Chondrocyte (in vitro differentiated cells): Measurements from ENCODE around the gene ACHE. TPM values are rescaled to one million over a fixed set of nuclear protein-coding genes. Genes with fewer than 3 reads are reported as not detected.
"Not testable (repeated sequence)": the region's sequence is repeated elsewhere in the genome, so short reads cannot be mapped to it uniquely, and the experiment has no call there.

Experiments
- DNase-seq: peaks from one replicate; pipeline ENCODE4 v3.0.0; 2021; ENCODE audit warnings: mixed read lengths, low spot score
- H3K27ac Mint-ChIP-seq: one replicate; pipeline ENCODE4 v1.8.0; 2021; ENCODE audit warnings: mild to moderate bottlenecking, moderate library complexity, mixed read lengths; ENCODE audit not compliant: unreplicated experiment
- H3K27me3 Mint-ChIP-seq: 2 replicates; pipeline ENCODE4 v1.8.0; 2021; ENCODE audit warnings: low read depth, mixed read lengths
- H3K36me3 Mint-ChIP-seq: 2 replicates; pipeline ENCODE4 v1.8.0; 2021; ENCODE audit warnings: low read depth, mixed read lengths
- H3K4me1 Mint-ChIP-seq: 2 replicates; pipeline ENCODE4 v1.8.0; 2021; ENCODE audit warnings: low read depth, mild to moderate bottlenecking, mixed read lengths
- H3K4me3 Mint-ChIP-seq: one replicate; pipeline ENCODE4 v1.8.0; 2021; ENCODE audit warnings: mild to moderate bottlenecking, moderate library complexity, mixed read lengths; ENCODE audit not compliant: unreplicated experiment
- H3K9me3 Mint-ChIP-seq: 2 replicates; pipeline ENCODE4 v1.8.0; 2021; ENCODE audit warnings: low read depth, mixed read lengths
- CTCF ChIP-seq: fragments of 200-600 bp; sonication (generic); IDR thresholded peaks from 2 replicates; pipeline ENCODE4 v1.5.0; 2021; ENCODE audit warnings: antibody characterized with exemption, mild to moderate bottlenecking, moderate library complexity
- total RNA-seq: library from RNA; stranded (reverse); gene quantifications from 3 replicates; pipeline ENCODE4 v1.2.1, GENCODE V29; 2021

The ACHE gene
- total RNA-seq, 1 donor from 2014 or later, result 2.9 TPM

DNA sequence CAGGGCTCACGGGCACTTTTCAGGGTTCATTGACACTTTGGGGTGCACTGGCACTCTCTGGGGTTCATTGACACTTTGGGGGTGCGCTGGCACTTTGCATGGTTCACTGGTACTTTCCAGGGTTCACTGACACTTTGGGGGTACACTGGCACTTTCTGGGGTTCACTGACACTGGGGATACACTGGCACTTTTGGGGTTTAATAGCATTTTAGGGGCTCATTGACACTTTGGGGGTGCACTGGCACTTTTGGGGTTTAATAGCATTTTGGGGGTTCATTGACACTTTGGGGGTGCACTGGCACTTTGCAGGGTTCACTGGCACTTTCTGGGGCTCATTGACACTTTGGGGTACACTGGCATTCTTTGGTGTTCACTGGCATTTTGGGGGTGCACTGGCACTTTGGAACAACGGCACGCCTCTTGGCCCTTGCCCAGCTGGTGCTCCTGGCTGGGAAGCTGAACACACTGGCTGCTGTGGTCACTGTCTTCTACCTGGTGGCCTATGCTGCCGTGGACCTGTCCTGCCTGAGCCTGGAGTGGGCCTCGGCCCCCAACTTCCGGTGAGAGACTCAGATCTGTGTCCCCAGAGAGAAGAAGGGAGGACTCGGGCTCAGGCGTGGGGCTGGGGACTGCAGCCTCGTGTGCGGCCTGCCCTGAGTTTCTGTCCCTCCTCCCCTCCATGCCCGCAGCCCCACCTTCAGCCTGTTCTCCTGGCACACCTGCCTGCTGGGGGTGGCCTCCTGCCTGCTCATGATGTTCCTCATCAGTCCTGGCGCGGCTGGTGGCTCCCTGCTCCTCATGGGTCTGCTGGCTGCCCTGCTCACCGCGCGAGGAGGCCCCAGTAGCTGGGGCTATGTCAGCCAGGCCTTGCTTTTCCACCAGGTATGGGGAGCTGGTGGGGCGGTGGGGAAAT, 34.7 kb downstream of the ACHE start:
- Mint-ChIP-seq H3K9me3 (no peaks in the 10 kb centered on the region), H3K27ac (no peak overlapping the region), H3K4me3 (no peak overlapping the region), H3K27me3 (no peaks in the 10 kb centered on the region), H3K36me3 (peaks cover 11% of the 10 kb centered on the region), H3K4me1 (peaks cover 8% of the 10 kb centered on the region)
- DNase-seq, result no peak
- TF ChIP-seq CTCF, result no peak

GRCh38 chr7:100859856-100860255, 35.8 kb downstream of the ACHE start:
- Mint-ChIP-seq H3K4me1 (peaks cover 8% of the 10 kb centered on the region), H3K27ac (no peak overlapping the region), H3K4me3 (no peak overlapping the region), H3K9me3 (no peaks in the 10 kb centered on the region), H3K36me3 (peaks cover 13% of the 10 kb centered on the region), H3K27me3 (no peaks in the 10 kb centered on the region)
- DNase-seq, result no peak
- no peak for TF ChIP-seq CTCF

- H3K4me3 Mint-ChIP-seq, result no peak overlapping the region
- H3K27me3 Mint-ChIP-seq, result no peaks in the 10 kb centered on the region
- no peak for TF ChIP-seq CTCF
- H3K36me3 Mint-ChIP-seq, result peaks cover 10% of the 10 kb centered on the region
- H3K27ac Mint-ChIP-seq, result no peak overlapping the region
- H3K9me3 Mint-ChIP-seq, result no peaks in the 10 kb centered on the region
- DNase-seq, result no peak
- peaks cover 22% of the 10 kb centered on the region for H3K4me1 Mint-ChIP-seq
Observed at GRCh38 chr7:100856871-100857282, 38.8 kb downstream of the ACHE start.

- no peaks in the 10 kb centered on the region for H3K9me3 Mint-ChIP-seq
- no peak overlapping the region for H3K4me3 Mint-ChIP-seq
- peaks cover 27% of the 10 kb centered on the region for H3K4me1 Mint-ChIP-seq
- no peak overlapping the region for H3K27ac Mint-ChIP-seq
- peaks cover 8% of the 10 kb centered on the region for H3K36me3 Mint-ChIP-seq
- no peak for DNase-seq
- no peaks in the 10 kb centered on the region for H3K27me3 Mint-ChIP-seq
- no peak for TF ChIP-seq CTCF
Observed at GRCh38 chr7:100855515-100855914, 40.2 kb downstream of the ACHE start.

- DNase-seq, H3K9me3 Mint-ChIP-seq, H3K27ac Mint-ChIP-seq, H3K36me3 Mint-ChIP-seq, H3K4me3 Mint-ChIP-seq, H3K27me3 Mint-ChIP-seq: not testable (repeated sequence)
- H3K4me1 Mint-ChIP-seq, result peaks cover 27% of the 10 kb centered on the region
Observed at GRCh38 chr7:100854899-100855298, 40.8 kb downstream of the ACHE start.
